ENCODE results near the gene SFRP2.

SFRP2 gene

GRCh38 chr4:153794006-153794405, 5.1 kb upstream of the SFRP2 start:
- DNase-seq (ENCODE audit: low read depth), result no peak

GRCh38 chr4:153792618-153793247, 3.9 kb upstream of the SFRP2 start:
- no peak for DNase-seq (ENCODE audit: low read depth)

- DNase-seq (ENCODE audit: low read depth), result no peak
Measured at GRCh38 chr4:153791746-153792617, 3.1 kb upstream of the SFRP2 start.

GRCh38 chr4:153790962-153791551, 2.2 kb upstream of the SFRP2 start:
- no peak for DNase-seq (ENCODE audit: low read depth)

GRCh38 chr4:153790500-153790865, 1.6 kb upstream of the SFRP2 start:
- DNase-seq (ENCODE audit: low read depth), result no peak

GRCh38 chr4:153789741-153790499, 1.0 kb upstream of the SFRP2 start:
- DNase-seq (ENCODE audit: low read depth), result no peak

GRCh38 chr4:153788051-153788412, 851 bp downstream of the SFRP2 start:
- no peak for DNase-seq (ENCODE audit: low read depth)

GRCh38 chr4:153787575-153787974, 1.3 kb downstream of the SFRP2 start:
- no peak for DNase-seq (ENCODE audit: low read depth)

GRCh38 chr4:153787061-153787560, 1.8 kb downstream of the SFRP2 start:
- DNase-seq (ENCODE audit: low read depth), result no peak

GRCh38 chr4:153785910-153786721, 2.8 kb downstream of the SFRP2 start:
- no peak for DNase-seq (ENCODE audit: low read depth)

- DNase-seq (ENCODE audit: low read depth), result no peak
Measured at GRCh38 chr4:153784166-153784699, 4.7 kb downstream of the SFRP2 start.

GRCh38 chr4:153782581-153782980, 6.3 kb downstream of the SFRP2 start:
- DNase-seq (ENCODE audit: low read depth), result no peak

- DNase-seq (ENCODE audit: low read depth), result no peak
Measured at GRCh38 chr4:153781717-153782416, 7.0 kb downstream of the SFRP2 start.

GRCh38 chr4:153781280-153781679, 7.6 kb downstream of the SFRP2 start:
- no peak for DNase-seq (ENCODE audit: low read depth)

GRCh38 chr4:153780876-153781275, 8.0 kb downstream of the SFRP2 start:
- no peak for DNase-seq (ENCODE audit: low read depth)

GRCh38 chr4:153780221-153780620, 8.7 kb downstream of the SFRP2 start:
- no peak for DNase-seq (ENCODE audit: low read depth)

- no peak for DNase-seq (ENCODE audit: low read depth)
Measured at GRCh38 chr4:153778383-153778782, 10.5 kb downstream of the SFRP2 start.

- DNase-seq (ENCODE audit: low read depth), result no peak
Measured at GRCh38 chr4:153777421-153777820, 11.5 kb downstream of the SFRP2 start.

- no peak for DNase-seq (ENCODE audit: low read depth)
Measured at GRCh38 chr4:153776601-153777000, 12.3 kb downstream of the SFRP2 start.

- no peak for DNase-seq (ENCODE audit: low read depth)
Measured at GRCh38 chr4:153773236-153773690, 15.6 kb downstream of the SFRP2 start.

Data from activated T-cell treated with anti-CD3 and anti-CD28 coated beads for 1 hour (primary cell).